22Rv1 (cell line): ENCODE data around the gene PLS1.

Experiments
- CTCF ChIP-seq: fragments of 450-650 bp; IDR thresholded peaks from 2 replicates; pipeline ENCODE4 v1.5.1; 2017; ENCODE audit warnings: mild to moderate bottlenecking
- ZFX ChIP-seq: fragments of 450-650 bp; IDR thresholded peaks from 2 replicates; pipeline ENCODE4 v1.6.1; 2017; ENCODE audit warnings: antibody characterized with exemption, borderline replicate concordance

DNA sequence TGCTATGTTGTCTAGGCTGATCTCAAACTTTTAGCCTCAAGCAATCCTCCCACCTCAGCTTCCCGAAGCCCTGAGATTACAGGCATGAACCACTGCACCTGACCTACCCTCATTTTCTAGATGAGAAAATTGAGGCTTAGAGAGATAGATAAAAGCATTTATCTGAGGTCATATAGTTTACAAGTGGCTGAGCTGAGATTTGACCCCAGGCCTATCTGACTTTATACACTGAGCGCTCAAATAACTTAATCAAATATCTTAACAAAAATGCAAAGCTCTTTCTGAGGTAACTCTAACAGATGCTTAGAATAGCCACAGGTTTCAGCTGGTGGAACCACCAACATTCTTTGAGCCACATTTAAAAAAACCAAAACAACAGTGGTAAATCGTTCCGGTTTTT is 5.5 kb downstream of the PLS1 start:
- TF ChIP-seq CTCF (no peak), ZFX (no peak)
